Kidney (tissue), 14 donors: ENCODE results near the gene EIF2S2. TPM values are rescaled to one million over a fixed set of nuclear protein-coding genes. Genes with fewer than 3 reads are reported as not detected.

Experiments used
- DNase-seq, 5 donors: peaks; one replicate each; pipeline ENCODE4 v3.0.0-alpha.2; 2013 to 2020
- FAIRE-seq: peaks from 2 replicates; lab custom pipeline; 2012; peaks lifted over from hg19 to GRCh38; lab: Jason Lieb, UNC
- H3K27ac ChIP-seq, 2 donors: one replicate each; pipeline ENCODE4 v1.7.0; 2013; ENCODE audit warnings: low read depth in 2 of 2, low read length in 2 of 2, inconsistent platforms in 1 of 2
- H3K27me3 ChIP-seq: one replicate; pipeline ENCODE4 v1.7.1; 2013; ENCODE audit warnings: low read length, inconsistent platforms; ENCODE audit not compliant: control insufficient read depth, insufficient read depth
- H3K36me3 ChIP-seq, 3 donors: one replicate each; pipeline versions ENCODE4 v1.7.0 to v1.7.1; 2013; ENCODE audit warnings: low read length in 3 of 3, control low read depth in 1 of 3, inconsistent platforms in 1 of 3; ENCODE audit not compliant: insufficient read depth in 3 of 3, control insufficient read depth in 2 of 3
- H3K4me1 ChIP-seq, 3 donors: one replicate each; pipeline versions ENCODE4 v1.7.0 to v1.7.1; 2013; ENCODE audit warnings: low read length in 3 of 3, inconsistent platforms in 1 of 3, low read depth in 1 of 3; ENCODE audit not compliant: control insufficient read depth in 2 of 3, insufficient read depth in 2 of 3
- H3K4me3 ChIP-seq, 3 donors: one replicate each; pipeline versions ENCODE4 v1.7.0 to v1.8.1; 2013; ENCODE audit warnings: low read length in 3 of 3, control low read depth in 1 of 3, inconsistent platforms in 1 of 3
- H3K9ac ChIP-seq, 3 donors: one replicate each; pipeline versions ENCODE4 v1.7.0 to v1.7.1; 2013; ENCODE audit warnings: low read length in 3 of 3, control low read depth in 1 of 3, inconsistent platforms in 1 of 3
- H3K9me3 ChIP-seq, 3 donors: one replicate each; pipeline versions ENCODE4 v1.7.0 to v1.7.1; 2013; ENCODE audit warnings: low read length in 3 of 3, control low read depth in 1 of 3, inconsistent platforms in 1 of 3; ENCODE audit not compliant: control insufficient read depth in 2 of 3, insufficient read depth in 1 of 3
- CTCF ChIP-seq: IDR thresholded peaks from 3 replicates; pipeline ENCODE4 v1.5.1; 2012; ENCODE audit warnings: mild to moderate bottlenecking, moderate library complexity, borderline replicate concordance; ENCODE audit not compliant: insufficient read depth; ENCODE audit errors: extremely low read depth
- intact Hi-C: fragments of 100-400 bp; cut with DNase I; formaldehyde crosslinking; loops from one replicate; pipeline ENCODE4 v1.11.1; 2022
- polyA plus RNA-seq: library from polyadenylated mRNA; stranded (reverse); fragments of 350-450 nt; fragmentation: Illumina TruSeq; extraction: RNeasy Lipid Tissue Mini Kit (QIAGEN cat#74804); gene quantifications from one replicate; pipeline ENCODE4 v1.2.3, GENCODE V29; 2014; ENCODE audit warnings: low read depth, low replicate concordance; ENCODE audit not compliant: insufficient read depth
- total RNA-seq: library from RNA; stranded (reverse); fragmentation: NEBNext Ultra II Directional; extraction: Animal tissue kit (Norgen Biotek cat#: 25700); gene quantifications from one replicate; pipeline ENCODE4 v1.2.1, GENCODE V29; 2021
- donor health status: control.
- donor health status: control.
- donor health status: control.
- donor health status: control.
- donor health status: control.
- donor health status: DM: yes; HTN: yes; CAD: no.
- donor health status: Normal renal cell carcinoma (clear cell type).

Gene EIF2S2
- total and polyA plus RNA-seq, 2 donors from 2014 or later: 51.2 to 60.3 TPM

- Histone ChIP-seq H3K4me3 (no peak overlapping the region), H3K9ac (no peak overlapping the region), H3K9me3 (no peaks in the 10 kb centered on the region), H3K4me1 (peaks cover 0 to 3% (median 2%) of the 10 kb centered on the region in 3 donors), H3K27ac (no peak overlapping the region), H3K36me3 (peaks cover 2 to 42% (median 22%) of the 10 kb centered on the region in 3 donors), H3K27me3 (no peaks in the 10 kb centered on the region)
- DNase-seq (peak in 2 of 5 donors; percentile 21 to 28), FAIRE-seq (no peak)
- intact Hi-C loops: no loop called here
- no peak for TF ChIP-seq CTCF
Measured at GRCh38 chr20:34084227-34084923, 27.7 kb downstream of the EIF2S2 start.

GRCh38 chr20:34083781-34084180 lies 28.3 kb downstream of the EIF2S2 start:
- no peak overlapping the region for H3K4me3 ChIP-seq
- no peaks in the 10 kb centered on the region for H3K9me3 ChIP-seq
- DNase-seq (no peak), FAIRE-seq (no peak)
- H3K27me3 ChIP-seq: no peaks in the 10 kb centered on the region
- H3K4me1 ChIP-seq: peaks cover 0 to 3% (median under 1%) of the 10 kb centered on the region in 3 donors
- H3K9ac ChIP-seq: no peak overlapping the region
- H3K27ac ChIP-seq: no peak overlapping the region
- intact Hi-C loops: no loop called here
- no peak for TF ChIP-seq CTCF
- peaks cover 2 to 38% (median 23%) of the 10 kb centered on the region in 3 donors for H3K36me3 ChIP-seq

- Histone ChIP-seq H3K27ac (no peak overlapping the region), H3K9me3 (no peaks in the 10 kb centered on the region), H3K4me1 (peaks cover 0 to 3% (median 0%) of the 10 kb centered on the region in 3 donors), H3K36me3 (peaks cover 2 to 31% (median 22%) of the 10 kb centered on the region in 3 donors), H3K27me3 (no peaks in the 10 kb centered on the region), H3K4me3 (no peak overlapping the region), H3K9ac (no peak overlapping the region)
- no peak for TF ChIP-seq CTCF
- intact Hi-C loops: no loop called here
- peak in 2 of 5 donors; percentile 22 to 83 for DNase-seq
- FAIRE-seq: no peak
Measured at GRCh38 chr20:34083137-34083536, 28.9 kb downstream of the EIF2S2 start.
